Sigmoid colon (tissue), 7 donors: Measurements from ENCODE around the gene CADM2. TPM values are rescaled to one million over a fixed set of nuclear protein-coding genes. Genes with fewer than 3 reads are reported as not detected.

Experiments
- DNase-seq: peaks from one replicate; pipeline ENCODE4 v3.0.0-alpha.2; 2019
- H3K27ac ChIP-seq, 4 donors: fragments of 200-600 bp; sonication (generic); one replicate each; pipeline ENCODE4 v1.5.1; 2016 to 2019; ENCODE audit warnings: mild to moderate bottlenecking in 1 of 4
- H3K27me3 ChIP-seq, 3 donors: fragments of 200-600 bp; sonication (generic); one replicate each; pipeline ENCODE4 v1.5.1; 2019; ENCODE audit warnings: mild to moderate bottlenecking in 1 of 3
- H3K36me3 ChIP-seq, 4 donors: fragments of 200-600 bp; sonication (generic); one replicate each; pipeline ENCODE4 v1.5.1; 2016 to 2019
- H3K4me1 ChIP-seq, 4 donors: fragments of 200-600 bp; sonication (generic); one replicate each; pipeline ENCODE4 v1.5.1; 2017 to 2019
- H3K4me3 ChIP-seq, 4 donors: fragments of 200-600 bp; sonication (generic); one replicate each; pipeline ENCODE4 v1.5.1; 2017 to 2019; ENCODE audit warnings: mild to moderate bottlenecking in 2 of 4, moderate library complexity in 1 of 4
- H3K9me3 ChIP-seq, 4 donors: fragments of 200-600 bp in 3 of 4; sonication (generic) in 3 of 4; one replicate each; pipeline versions ENCODE4 v1.5.1 to v1.6.1; 2013 to 2019
- CTCF ChIP-seq, 4 experiments: fragments of 450-650 bp in 3 of 4; fragments of 200-600 bp in 1 of 4; IDR thresholded peaks; one replicate each; pipeline ENCODE4 v1.5.1; 2016 to 2019; ENCODE audit warnings: antibody characterized with exemption in 4 of 4, mild to moderate bottlenecking in 3 of 4, moderate library complexity in 2 of 4
- EP300 ChIP-seq, 4 donors: sonication (generic); formaldehyde crosslinking; IDR thresholded peaks; one replicate each; pipeline ENCODE4 v1.6.1; 2017; ENCODE audit warnings: antibody characterized with exemption in 4 of 4
- POLR2A ChIP-seq, 2 donors: fragments of 450-650 bp; IDR thresholded peaks; one replicate each; pipeline ENCODE4 v1.6.1; 2016; ENCODE audit warnings: antibody characterized with exemption in 2 of 2, mild to moderate bottlenecking in 2 of 2, moderate library complexity in 2 of 2
- POLR2AphosphoS5 ChIP-seq, 4 donors: sonication (generic); formaldehyde crosslinking; IDR thresholded peaks; one replicate each; pipeline ENCODE4 v1.6.1; 2017; ENCODE audit warnings: antibody characterized with exemption in 4 of 4
- WGBS, 2 donors: extraction: QIAGEN DNeasy Blood & Tissue Kit; methylation state at CpG; one replicate each; pipeline ENCODE4 v1.1.7; 2013; 5-methylcytosine and 5-hydroxymethylcytosine counted together
- intact Hi-C: fragments of 100-400 bp; cut with DNase I; formaldehyde crosslinking; loops from one replicate; pipeline ENCODE4 v1.15.1; 2023
- polyA plus RNA-seq, 3 donors: library from polyadenylated mRNA; stranded (reverse); fragments of 200-250 nt; gene quantifications; one replicate each; pipeline ENCODE4 v1.2.3, GENCODE V29; 2013
- total RNA-seq, 4 donors: library from RNA; depleted of rRNA; stranded (reverse); fragments of >200 nt; gene quantifications; one replicate each; pipeline ENCODE4 v1.1.0, GENCODE V29; 2016
- donor health status: healthy with polysubstance abuse.
- donor health status: Bipolar disorder and iron deficiency.
- donor health status: healthy.

Gene CADM2
- total and polyA plus RNA-seq, 7 donors, result 0.46 to 22.8 (median 12.8) TPM

GRCh38 chr3:85725809-85726208 lies 767.0 kb downstream of the CADM2 start:
- H3K9me3 ChIP-seq, result no peaks in the 10 kb centered on the region
- intact Hi-C loops, result no loop called here

GRCh38 chr3:85726241-85726640 lies 767.5 kb downstream of the CADM2 start:
- intact Hi-C loops, result no loop called here
- Histone ChIP-seq H3K4me3 (no peak overlapping the region), H3K27me3 (no peaks in the 10 kb centered on the region), H3K27ac (no peak overlapping the region), H3K4me1 (no peaks in the 10 kb centered on the region), H3K9me3 (no peaks in the 10 kb centered on the region), H3K36me3 (no peaks in the 10 kb centered on the region)
- no peak for DNase-seq
- TF ChIP-seq POLR2A (IDR thresholded peaks at IDR 0.05), result no peak
- TF ChIP-seq CTCF (IDR thresholded peaks at IDR 0.05), result no peak
- no peak for TF ChIP-seq EP300 (IDR thresholded peaks at IDR 0.05)
- TF ChIP-seq POLR2AphosphoS5 (IDR thresholded peaks at IDR 0.05), result no peak
- 27 to 80% methylated on average over 2 of the region's 2 CpGs for WGBS, 2 donors

More at GRCh38 chr3:85725809-85726208, 767.0 kb downstream of the CADM2 start:
- H3K36me3 ChIP-seq, result no peaks in the 10 kb centered on the region
- H3K4me1 ChIP-seq, result no peaks in the 10 kb centered on the region
- TF ChIP-seq CTCF (IDR thresholded peaks at IDR 0.05) (no peak), POLR2A (IDR thresholded peaks at IDR 0.05) (no peak), EP300 (IDR thresholded peaks at IDR 0.05) (no peak), POLR2AphosphoS5 (IDR thresholded peaks at IDR 0.05) (no peak)
- H3K4me3 ChIP-seq, result no peak overlapping the region
- no peak overlapping the region for H3K27ac ChIP-seq
- no peaks in the 10 kb centered on the region for H3K27me3 ChIP-seq
- DNase-seq, result no peak

GRCh38 chr3:85737846-85738245 lies 779.1 kb downstream of the CADM2 start:
- Histone ChIP-seq H3K4me3 (no peak overlapping the region), H3K36me3 (no peaks in the 10 kb centered on the region), H3K4me1 (no peaks in the 10 kb centered on the region), H3K27me3 (no peaks in the 10 kb centered on the region), H3K9me3 (no peaks in the 10 kb centered on the region), H3K27ac (no peak overlapping the region)
- no peak for DNase-seq
- WGBS, 2 donors, result 47 to 70% methylated on average over 3 of the region's 3 CpGs
- TF ChIP-seq CTCF (IDR thresholded peaks at IDR 0.05), result no peak
- TF ChIP-seq POLR2A (IDR thresholded peaks at IDR 0.05), result no peak
- no peak for TF ChIP-seq EP300 (IDR thresholded peaks at IDR 0.05)
- TF ChIP-seq POLR2AphosphoS5 (IDR thresholded peaks at IDR 0.05), result no peak
- intact Hi-C loops, result no loop called here

GRCh38 chr3:85740561-85740960 lies 781.8 kb downstream of the CADM2 start:
- 63 to 68% methylated on average over 2 of the region's 2 CpGs for WGBS, 2 donors
- TF ChIP-seq CTCF (IDR thresholded peaks at IDR 0.05) (no peak), EP300 (IDR thresholded peaks at IDR 0.05) (no peak), POLR2A (IDR thresholded peaks at IDR 0.05) (no peak), POLR2AphosphoS5 (IDR thresholded peaks at IDR 0.05) (no peak)
- Histone ChIP-seq H3K27me3 (no peaks in the 10 kb centered on the region), H3K36me3 (no peaks in the 10 kb centered on the region), H3K4me3 (no peak overlapping the region), H3K4me1 (no peaks in the 10 kb centered on the region), H3K9me3 (no peaks in the 10 kb centered on the region), H3K27ac (no peak overlapping the region)
- no peak for DNase-seq
- intact Hi-C loops, result no loop called here

- Histone ChIP-seq H3K36me3 (no peaks in the 10 kb centered on the region), H3K27ac (no peak overlapping the region), H3K4me1 (no peaks in the 10 kb centered on the region), H3K9me3 (no peaks in the 10 kb centered on the region), H3K4me3 (no peak overlapping the region), H3K27me3 (no peaks in the 10 kb centered on the region)
- DNase-seq, result no peak
- intact Hi-C loops, result no loop called here
- TF ChIP-seq POLR2AphosphoS5 (IDR thresholded peaks at IDR 0.05) (no peak), CTCF (IDR thresholded peaks at IDR 0.05) (no peak), POLR2A (IDR thresholded peaks at IDR 0.05) (no peak), EP300 (IDR thresholded peaks at IDR 0.05) (no peak)
These were observed 799.7 kb downstream of the CADM2 start for GRCh38 chr3:85758442-85758841.
